IMR-90 (cell line): ENCODE results near the gene APOA4. TPM values are rescaled to one million over a fixed set of nuclear protein-coding genes. Genes with fewer than 3 reads are reported as not detected.

Experiments used
- ATAC-seq: fragments of 200-7000 bp; cut with Tn5 transposase; 2 replicates; pipeline ENCODE4 v1.9.1; 2020; ENCODE audit warnings: low read depth, mild to moderate bottlenecking, moderate library complexity
- BruUV-seq: library from RNA; stranded (reverse); fragments of 400-500 nt; replicated peaks from 2 replicates; lab custom pipeline; 2021; lab: Mats Ljungman, UMichigan
- CTCF ChIA-PET: fragments of 300-600 bp; formaldehyde crosslinking; extraction: SDS; loops from one replicate; lab custom pipeline; 2021; ENCODE audit warnings: antibody characterized with exemption; lab: Yijun Ruan, JAX
- POLR2A ChIA-PET: fragments of 300-600 bp; sonication (Branson Sonifier 250); formaldehyde crosslinking; loops from one replicate; lab custom pipeline; 2022; ENCODE audit warnings: antibody characterized with exemption; ENCODE audit not compliant: unreplicated experiment; lab: Charles Lee
- DNase-seq: peaks from one replicate; pipeline ENCODE4 v3.0.0; 2013
- H2AFZ ChIP-seq: replicated peaks from 2 replicates; pipeline ENCODE3; 2013; ENCODE audit warnings: low read length, mild to moderate bottlenecking; ENCODE audit not compliant: poor library complexity
- H2AK5ac ChIP-seq: 2 replicates; pipeline ENCODE4 v1.6.1; 2013; ENCODE audit warnings: low read depth, low read length, inconsistent platforms
- H2AK9ac ChIP-seq: replicated peaks from 2 replicates; pipeline ENCODE3; 2013; ENCODE audit warnings: mild to moderate bottlenecking, low read depth, low read length, moderate library complexity; ENCODE audit not compliant: poor library complexity
- H2BK120ac ChIP-seq: 2 replicates; pipeline ENCODE4 v1.6.1; 2013; ENCODE audit warnings: low read depth, low read length, inconsistent platforms
- H2BK15ac ChIP-seq: 3 replicates; pipeline ENCODE4 v1.6.1; 2013; ENCODE audit warnings: low read depth, low read length, inconsistent platforms
- H2BK20ac ChIP-seq: 2 replicates; pipeline ENCODE4 v1.6.1; 2013; ENCODE audit warnings: low read depth, mild to moderate bottlenecking, inconsistent platforms, low read length, moderate library complexity
- H2BK5ac ChIP-seq: 2 replicates; pipeline ENCODE4 v1.6.1; 2013; ENCODE audit warnings: mild to moderate bottlenecking, low read depth, low read length, inconsistent platforms; ENCODE audit not compliant: poor library complexity, severe bottlenecking
- H3K14ac ChIP-seq: replicated peaks from 2 replicates; pipeline ENCODE4 v1.6.1; 2013; ENCODE audit warnings: low read depth, low read length, inconsistent platforms
- H3K18ac ChIP-seq: 2 replicates; pipeline ENCODE4 v1.6.1; 2013; ENCODE audit warnings: low read depth, low read length, control low read depth
- H3K23ac ChIP-seq: 2 replicates; pipeline ENCODE4 v1.6.1; 2013; ENCODE audit warnings: low read depth, low read length, inconsistent platforms
- H3K27ac ChIP-seq: 2 replicates; pipeline ENCODE4 v1.5.1; 2013; ENCODE audit warnings: mild to moderate bottlenecking, control low read depth, low read length; ENCODE audit not compliant: insufficient read depth
- H3K27me3 ChIP-seq: 2 replicates; pipeline ENCODE4 v1.6.1; 2013; ENCODE audit warnings: low read length; ENCODE audit not compliant: control insufficient read depth, insufficient read depth
- H3K36me3 ChIP-seq: 2 replicates; pipeline ENCODE4 v1.6.1; 2013; ENCODE audit warnings: low read length, mixed read lengths; ENCODE audit not compliant: control insufficient read depth, insufficient read depth
- H3K4ac ChIP-seq: 2 replicates; pipeline ENCODE4 v1.6.1; 2013; ENCODE audit warnings: low read depth, low read length, inconsistent platforms
- H3K4me1 ChIP-seq: 2 replicates; pipeline ENCODE4 v1.6.1; 2013; ENCODE audit warnings: low read length, mixed read lengths; ENCODE audit not compliant: control insufficient read depth, insufficient read depth
- H3K4me2 ChIP-seq: 2 replicates; pipeline ENCODE4 v1.6.1; 2013; ENCODE audit warnings: low read depth, mild to moderate bottlenecking, control low read depth, low read length, moderate library complexity
- H3K4me3 ChIP-seq: 2 replicates; pipeline ENCODE4 v1.5.1; 2013; ENCODE audit warnings: low read depth, mild to moderate bottlenecking, control low read depth, low read length, moderate library complexity; ENCODE audit not compliant: insufficient read depth
- H3K56ac ChIP-seq: 2 replicates; pipeline ENCODE4 v1.6.1; 2013; ENCODE audit warnings: low read length, inconsistent platforms; ENCODE audit not compliant: insufficient read depth; ENCODE audit errors: extremely low read depth
- H3K79me1 ChIP-seq, 2 experiments: 2 replicates each; pipeline ENCODE4 v1.6.1; 2013; ENCODE audit warnings: low read length in 2 of 2, inconsistent platforms in 1 of 2, low read depth in 1 of 2
- H3K9ac ChIP-seq: 2 replicates; pipeline ENCODE4 v1.6.1; 2013; ENCODE audit warnings: low read depth, low read length, control low read depth
- H3K9me1 ChIP-seq: 2 replicates; pipeline ENCODE4 v1.6.1; 2013; ENCODE audit warnings: low read length, inconsistent platforms; ENCODE audit not compliant: insufficient read depth
- H3K9me3 ChIP-seq: 2 replicates; pipeline ENCODE4 v1.6.1; 2013; ENCODE audit warnings: low read length; ENCODE audit not compliant: control insufficient read depth, insufficient read depth
- H4K20me1 ChIP-seq: 2 replicates; pipeline ENCODE4 v1.6.1; 2013; ENCODE audit warnings: low read length, inconsistent platforms; ENCODE audit not compliant: insufficient read depth
- H4K5ac ChIP-seq: 2 replicates; pipeline ENCODE4 v1.6.1; 2013; ENCODE audit warnings: mild to moderate bottlenecking, low read depth, low read length, control low read depth
- H4K8ac ChIP-seq, 2 experiments: 2 replicates each; pipeline ENCODE4 v1.6.1; 2013; ENCODE audit warnings: low read depth in 2 of 2, low read length in 2 of 2, control low read depth in 1 of 2, inconsistent platforms in 1 of 2
- H4K91ac ChIP-seq: 2 replicates; pipeline ENCODE4 v1.6.1; 2013; ENCODE audit warnings: low read depth, low read length, inconsistent platforms; ENCODE audit not compliant: insufficient read depth
- ELK1 ChIP-seq: fragments of 150-350 bp; IDR thresholded peaks from 2 replicates; pipeline ENCODE4 v1.6.1; 2016; ENCODE audit warnings: low read depth, mild to moderate bottlenecking, low read length, moderate library complexity, borderline replicate concordance
- MAZ ChIP-seq: IDR thresholded peaks from 2 replicates; pipeline ENCODE4 v1.6.1; 2012; ENCODE audit warnings: low read depth, mild to moderate bottlenecking, low read length, improper control_type of control experiment, moderate library complexity, borderline replicate concordance
- RAD21 ChIP-seq: IDR thresholded peaks from 2 replicates; pipeline ENCODE4 v1.6.1; 2012; ENCODE audit warnings: low read length, improper control_type of control experiment
- SMC3 ChIP-seq: fragments of 150-350 bp; IDR thresholded peaks from 2 replicates; pipeline ENCODE4 v1.6.1; 2016; ENCODE audit warnings: low read depth, mild to moderate bottlenecking, antibody characterized with exemption, low read length, moderate library complexity
- WGBS, 2 experiments: methylation state at CpG; one replicate each; pipeline versions ENCODE4 v1.1.5 to v1.1.7; 2013; ENCODE audit warnings: missing lambda C conversion rate in 2 of 2; ENCODE audit not compliant: insufficient read length in 1 of 2; ENCODE audit errors: extremely low coverage in 2 of 2; 5-methylcytosine and 5-hydroxymethylcytosine counted together
- dilution Hi-C: fragments of 300-500 bp; cut with HindIII; formaldehyde crosslinking; loops from one replicate; pipeline ENCODE4 v1.14.3; 2018; ENCODE audit warnings: low sequenced_read_pairs; ENCODE audit not compliant: unreplicated experiment
- in situ Hi-C: fragments of 300-500 bp; cut with MboI; formaldehyde crosslinking; loops from 3 replicates; pipeline ENCODE4 v1.14.3; 2019; ENCODE audit warnings: low sequenced_read_pairs, inconsistent platforms, mixed read lengths
- intact Hi-C: fragments of 100-400 bp; cut with micrococcal nuclease; formaldehyde crosslinking; loops from 2 replicates; pipeline ENCODE4 v1.10.0; 2022
- polyA plus RNA-seq, 3 experiments: library from polyadenylated mRNA; depleted of rRNA; stranded (reverse); fragments of >200 nt; gene quantifications; 2 replicates each; pipeline ENCODE4 v1.2.3, GENCODE V29; 2012; ENCODE audit warnings: low replicate concordance in 1 of 3
- total RNA-seq: library from RNA; depleted of rRNA; stranded (reverse); fragments of >200 nt; gene quantifications from 2 replicates; pipeline ENCODE4 v1.2.3, GENCODE V29; 2012

APOA4 gene
- total and polyA plus RNA-seq, 2 of the 4 experiments (the other 2 are of a cell fraction) = not detected

- no peak for TF ChIP-seq ELK1
- TF ChIP-seq SMC3 = no peak
Observed at GRCh38 chr11:116827461-116827860, 4.4 kb upstream of the APOA4 start (continued).

GRCh38 chr11:116826751-116827431 is 3.8 kb upstream of the APOA4 start:
- Histone ChIP-seq H3K23ac (no peak overlapping the region), H3K27ac (no peak overlapping the region), H2AK9ac (no peak overlapping the region), H3K4ac (no peak overlapping the region), H2BK15ac (no peak overlapping the region), H3K9me3 (no peaks in the 10 kb centered on the region), H3K36me3 (no peaks in the 10 kb centered on the region), H3K9ac (no peak overlapping the region), H4K20me1 (no peaks in the 10 kb centered on the region), H3K9me1 (no peaks in the 10 kb centered on the region), H2AK5ac (no peak overlapping the region), H4K8ac (no peak overlapping the region), H3K4me2 (no peak overlapping the region), H2BK120ac (no peak overlapping the region), H2BK20ac (no peak overlapping the region), H3K14ac (no peak overlapping the region), H4K91ac (no peak overlapping the region), H3K18ac (no peak overlapping the region), H2BK5ac (no peak overlapping the region), H3K4me3 (no peak overlapping the region), H4K5ac (no peak overlapping the region), H3K4me1 (peaks cover 4% of the 10 kb centered on the region; the same call in 1 of the 2 replicates), H2AFZ (no peak overlapping the region), H3K27me3 (peaks cover 17% of the 10 kb centered on the region; the same call in 1 of the 2 replicates), H3K56ac (no peak overlapping the region), H3K79me1 (no peaks in the 10 kb centered on the region)
- no TSS peak for BruUV-seq
- POLR2A ChIA-PET = no interaction called here
- in situ Hi-C loops (no loop called here), dilution Hi-C loops (no loop called here), intact Hi-C loops (no loop called here)
- DNase-seq = no peak
- TF ChIP-seq SMC3 (no peak), RAD21 (no peak), MAZ (no peak)
- CTCF ChIA-PET = interaction anchor here (1.6 kb wide), 1 partner anchor 9 kb away, joined by 5 read pairs; no protein-coding TSS in a partner anchor
- no peak for ATAC-seq
- 83% methylated on average over 1 of the region's 9 CpGs; no CpG with 5 or more reads in 1 of the 2 experiments for WGBS, 2 experiments
